HG03159 (cell line): Measurements from ENCODE around the gene TRERF1.
A peak's percentile ranks its signal among the peaks of the same experiment; 100 is the strongest.
"Not testable (repeated sequence)": the region's sequence is repeated elsewhere in the genome, so short reads cannot be mapped to it uniquely, and the experiment has no call there.

Experiments used
- ATAC-seq: cut with Tn5 transposase; IDR thresholded peaks from one replicate; pipeline ENCODE4 v1.9.1; 2021; ENCODE audit warnings: mild to moderate bottlenecking, moderate library complexity; ENCODE audit not compliant: unreplicated experiment

Gene TRERF1

GRCh38 chr6:42229506-42230119 lies 222.1 kb downstream of the TRERF1 start:
- no peak for ATAC-seq

DNA sequence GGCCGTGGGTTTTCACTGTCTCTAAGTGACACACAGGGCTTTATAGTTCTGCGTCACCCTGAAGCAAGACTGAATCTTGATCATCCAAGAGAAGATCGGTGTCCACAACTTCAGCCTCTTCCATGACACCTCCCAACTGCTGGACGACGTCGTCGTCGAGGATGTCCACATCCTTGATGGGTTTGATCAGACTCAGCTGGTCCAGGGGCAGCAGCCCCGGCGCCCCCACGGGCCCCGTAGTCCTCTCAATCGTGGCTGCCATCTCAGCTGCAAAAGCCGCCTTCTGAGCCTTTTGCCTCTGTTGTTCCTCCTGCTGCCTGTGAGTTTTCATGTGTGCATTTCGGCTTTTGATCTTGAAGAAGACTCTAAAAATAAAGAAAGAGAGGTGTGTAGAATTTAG lies 223.4 kb downstream of the TRERF1 start:
- no peak for ATAC-seq

GRCh38 chr6:42227173-42227850 lies 224.4 kb downstream of the TRERF1 start:
- no peak for ATAC-seq

DNA sequence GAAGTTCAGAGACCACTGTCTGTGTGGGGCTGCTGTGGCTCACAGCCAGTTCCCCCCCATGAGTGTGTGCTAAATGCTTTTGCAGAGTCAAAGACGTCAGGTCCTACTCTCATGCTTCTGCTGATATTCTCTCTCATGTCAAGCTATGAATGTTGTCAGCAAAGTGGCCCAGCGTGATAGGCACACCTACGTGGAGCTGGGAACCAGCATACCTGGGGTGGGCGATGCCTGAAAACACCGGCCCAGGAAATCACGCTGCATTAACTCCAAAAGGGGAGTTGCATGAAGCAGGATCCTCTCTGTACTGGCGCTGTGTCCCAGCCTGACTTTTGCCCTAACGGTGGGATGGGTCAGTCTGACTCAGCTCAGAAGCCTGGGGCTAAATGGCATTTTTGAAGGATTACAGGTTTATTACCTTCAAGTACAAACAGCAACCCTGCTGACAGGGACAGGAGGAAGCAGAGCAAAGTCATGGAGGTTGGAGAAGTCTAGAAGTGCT lies 225.0 kb downstream of the TRERF1 start:
- no peak for ATAC-seq

- no peak for ATAC-seq
These were observed 225.5 kb downstream of the TRERF1 start for GRCh38 chr6:42226161-42226611.

DNA sequence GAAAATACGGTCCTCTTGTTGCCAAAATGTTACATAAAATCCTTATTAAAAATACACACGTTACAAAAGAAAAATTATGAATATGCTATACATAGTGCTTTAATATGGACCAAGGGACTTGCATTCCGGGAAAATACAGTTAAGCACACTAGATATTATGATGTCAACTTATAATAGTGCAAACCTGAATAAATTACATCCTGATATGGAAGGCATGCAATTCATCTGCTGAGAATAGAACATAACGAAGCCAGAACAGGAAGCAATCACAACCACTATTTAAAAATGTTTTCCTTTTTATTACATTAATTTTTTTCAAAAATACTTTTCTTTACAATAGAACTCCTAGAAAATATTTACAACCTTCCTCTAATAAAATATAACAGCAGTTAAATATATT lies 226.3 kb downstream of the TRERF1 start:
- no peak for ATAC-seq

DNA sequence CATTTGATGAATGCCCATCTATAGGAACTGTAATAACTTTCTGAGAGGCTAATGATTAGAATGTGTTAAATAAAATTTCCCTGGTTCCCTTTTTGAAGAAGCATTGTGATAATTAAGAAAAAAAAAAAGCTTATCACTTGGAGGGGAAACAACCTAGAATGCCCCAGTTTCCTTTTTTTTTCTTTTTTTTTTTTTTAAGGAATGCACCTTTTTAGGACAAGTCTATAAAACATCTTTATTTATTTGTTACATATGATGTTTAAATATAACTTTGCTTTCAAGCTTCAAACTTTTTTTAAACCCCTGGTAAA lies 226.7 kb downstream of the TRERF1 start:
- ATAC-seq: no peak

DNA sequence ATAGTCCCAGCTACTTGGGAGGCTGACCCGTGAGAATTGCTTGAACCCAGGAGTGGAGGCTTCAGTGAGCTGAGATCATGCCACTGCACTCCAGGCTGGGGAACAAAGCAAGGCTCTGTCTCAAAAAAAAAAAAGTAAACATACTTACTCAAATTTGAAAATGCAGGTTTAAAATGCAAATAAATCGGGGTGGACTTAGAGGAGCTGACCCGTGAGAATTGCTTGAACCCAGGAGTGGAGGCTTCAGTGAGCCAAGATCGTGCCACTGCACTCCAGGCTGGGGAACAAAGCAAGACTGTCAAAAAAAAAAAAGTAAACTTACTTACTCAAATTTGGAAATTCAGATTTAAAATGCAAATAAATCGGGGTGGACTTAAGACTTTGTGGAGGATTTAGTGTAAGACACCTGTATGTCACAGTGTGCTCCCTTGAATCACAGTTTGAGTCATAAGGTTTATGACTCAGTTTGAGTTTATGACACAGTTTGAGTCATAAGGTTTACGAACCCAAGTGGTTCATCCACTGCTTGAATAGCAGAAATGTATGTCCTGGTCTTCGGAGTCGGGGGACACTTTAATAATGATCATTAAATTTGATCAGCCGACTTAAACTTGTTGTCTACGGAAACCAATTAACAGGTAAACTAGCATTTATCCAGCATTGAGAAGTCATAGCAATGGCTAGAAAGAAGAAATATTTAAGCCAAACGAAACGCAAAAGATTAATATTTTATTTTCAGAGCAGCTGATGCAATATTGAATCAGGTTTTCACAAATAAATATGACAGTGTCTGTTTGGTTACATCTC lies 227.3 kb downstream of the TRERF1 start:
- ATAC-seq: peak; percentile 90

DNA sequence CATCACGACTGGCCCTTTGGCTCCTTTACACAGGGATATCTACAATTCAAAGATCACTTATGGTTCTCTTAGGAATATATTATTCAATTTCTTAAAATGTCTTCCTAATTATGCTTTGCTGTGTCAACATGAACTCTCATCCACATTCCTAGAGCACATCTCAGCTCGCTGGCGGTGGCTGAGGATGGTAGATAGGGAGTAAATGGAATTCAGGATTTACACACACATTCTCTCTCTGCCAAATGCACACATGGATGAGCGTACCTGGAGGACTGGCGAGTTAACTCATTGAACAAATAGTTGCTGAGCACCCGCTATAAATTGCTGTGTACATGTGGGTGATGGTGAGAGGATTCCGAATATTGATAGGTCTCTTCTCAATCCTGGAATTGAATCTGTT lies 229.3 kb downstream of the TRERF1 start:
- ATAC-seq: no peak

DNA sequence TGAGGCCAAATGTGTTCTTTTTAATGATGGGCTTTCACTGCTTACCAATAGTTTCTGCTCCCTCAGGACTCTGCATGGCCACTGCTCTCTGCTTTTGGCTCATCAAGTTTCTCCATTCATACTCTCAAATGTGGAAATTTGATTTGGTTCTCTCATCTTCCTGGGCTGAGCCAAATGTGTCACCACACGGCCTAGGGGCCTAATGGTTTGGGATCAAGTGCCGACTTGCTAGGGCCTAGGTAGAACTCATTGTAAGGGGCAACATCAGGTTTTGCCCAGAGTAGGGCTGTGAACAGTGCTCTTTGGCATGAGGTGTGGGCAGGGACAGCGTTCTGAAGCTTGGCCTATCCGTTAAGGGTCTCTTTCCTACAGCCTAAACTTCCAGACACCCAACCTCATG lies 230.2 kb downstream of the TRERF1 start:
- no peak for ATAC-seq

DNA sequence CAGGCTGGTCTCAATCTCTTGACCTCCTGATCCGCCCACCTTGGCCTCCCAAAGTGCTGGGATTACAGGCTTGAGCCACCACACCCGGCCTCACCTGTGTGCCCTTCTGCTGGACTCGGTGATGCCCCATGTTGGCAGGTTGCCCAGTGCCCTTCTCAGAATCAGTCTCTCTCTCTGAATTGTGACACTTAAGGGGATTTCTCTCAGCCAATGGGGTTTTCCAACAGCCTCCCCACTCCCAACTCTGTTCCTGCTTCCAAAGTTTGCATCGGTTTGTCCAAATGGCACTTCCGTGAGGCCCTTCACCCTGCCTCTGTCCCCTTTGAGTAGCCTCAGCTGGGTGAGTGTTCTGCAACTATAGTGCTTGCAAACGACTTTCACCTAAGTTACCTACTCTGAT lies 230.9 kb downstream of the TRERF1 start:
- ATAC-seq: no peak

- ATAC-seq: peak; percentile 92
These were observed 234.0 kb downstream of the TRERF1 start, which contains the start of gene MRPS10 for GRCh38 chr6:42217519-42218367. Gene MRPS10 (minus strand): TSS chr6:42217861. CDS start chr6:42217849, 12 bp downstream.

GRCh38 chr6:42217157-42217518 lies 234.6 kb downstream of the TRERF1 start:
- no peak for ATAC-seq

DNA sequence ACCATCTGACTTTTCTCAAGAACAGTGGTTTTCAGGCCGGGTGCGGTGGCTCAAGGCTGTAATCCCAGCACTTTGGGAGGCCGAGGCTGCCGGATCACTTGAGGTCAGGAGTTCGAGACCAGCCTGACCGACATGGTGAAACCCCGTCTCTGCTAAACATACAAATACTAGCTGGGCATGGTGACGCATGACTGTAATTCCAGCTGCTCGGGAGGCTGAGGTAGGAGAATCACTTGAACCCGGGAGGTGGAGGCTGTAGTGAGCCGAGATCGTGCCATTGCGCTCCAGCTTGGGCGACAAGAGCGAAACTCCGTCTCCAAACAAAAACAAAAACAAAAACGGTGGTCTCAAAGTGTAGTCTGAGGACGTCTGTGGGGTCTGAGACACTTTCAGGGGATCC lies 235.2 kb downstream of the TRERF1 start:
- not testable (repeated sequence) for ATAC-seq

GRCh38 chr6:42212442-42212841 lies 239.3 kb downstream of the TRERF1 start:
- ATAC-seq: no peak

DNA sequence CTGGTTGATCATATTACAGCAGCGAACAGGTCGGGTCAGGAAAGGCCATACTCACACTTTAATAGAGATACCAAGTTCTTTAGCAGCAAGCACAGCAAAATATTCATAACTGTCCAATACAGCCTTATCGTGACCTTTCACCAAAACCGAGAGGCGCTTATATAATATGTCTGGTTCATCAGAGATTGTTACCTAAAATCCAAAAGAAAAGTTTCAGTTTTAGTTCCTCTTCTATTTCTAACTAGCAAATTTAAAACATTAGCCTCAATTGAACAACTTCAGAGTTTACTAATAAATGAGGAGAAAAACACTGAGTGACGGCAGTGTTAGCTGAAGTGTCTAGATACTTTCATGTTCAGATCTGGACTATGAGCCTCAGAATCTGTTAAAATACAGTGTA lies 240.0 kb downstream of the TRERF1 start:
- ATAC-seq: no peak

DNA sequence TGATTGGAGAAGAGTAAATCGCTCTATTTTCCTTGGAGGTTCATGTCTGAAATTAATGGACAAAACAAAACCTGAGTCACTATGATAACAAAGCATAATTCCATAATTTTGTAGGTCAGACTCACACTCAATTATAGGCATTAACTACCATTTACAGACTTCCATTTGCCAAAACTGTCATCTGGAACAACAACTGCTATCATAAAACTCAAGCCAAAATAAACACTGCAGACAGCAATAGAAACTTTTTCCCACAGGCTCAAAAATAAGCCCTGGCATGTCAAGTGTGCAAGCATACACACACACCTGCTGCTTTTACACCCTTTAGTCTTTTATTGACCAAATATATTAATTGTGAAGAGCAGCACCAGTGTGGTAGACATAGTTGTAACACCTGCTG lies 241.2 kb downstream of the TRERF1 start:
- ATAC-seq: no peak

- not testable (repeated sequence) for ATAC-seq
These were observed 244.2 kb downstream of the TRERF1 start for GRCh38 chr6:42207559-42207958.

GRCh38 chr6:42204768-42205282 lies 246.9 kb downstream of the TRERF1 start:
- no peak for ATAC-seq

DNA sequence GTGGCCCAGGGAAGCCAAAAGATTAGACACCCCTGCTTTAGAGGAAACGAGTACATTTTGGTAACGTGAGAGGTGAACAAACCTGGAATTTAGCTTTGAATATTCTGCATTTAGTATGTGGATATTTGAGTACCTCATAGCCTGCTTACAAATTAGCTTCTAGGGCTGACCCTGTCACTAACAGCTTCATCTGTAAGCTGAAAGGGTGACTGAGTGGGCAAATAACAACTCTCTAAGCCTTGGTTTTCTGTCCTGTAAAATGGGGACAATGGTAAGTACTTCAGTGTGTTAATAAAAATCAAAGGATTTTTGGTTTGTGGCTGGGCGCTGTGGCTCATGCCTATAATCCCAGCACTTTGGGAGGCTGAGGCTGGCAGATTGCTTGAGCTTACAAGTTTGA lies 248.5 kb downstream of the TRERF1 start:
- ATAC-seq: no peak
